Measurements from ENCODE around the gene KRT14.

The KRT14 gene

GRCh38 chr17:41556931-41557330, 29.8 kb downstream of the KRT14 start:
- no peak overlapping the region for H3K27ac ChIP-seq (ENCODE audit: insufficient read depth in 1 of 2, low read depth in 1 of 2, low read length in 2 of 2, poor library complexity in 1 of 2, severe bottlenecking in 2 of 2)
- peaks cover 5 to 17% (median 11%) of the 10 kb centered on the region in 5 experiments for H3K27me3 ChIP-seq (replicated peaks in 2 of 5; ENCODE audit: control insufficient read depth in 4 of 5, insufficient read depth in 5 of 5, low read length in 4 of 5)
- H3K4me3 ChIP-seq (ENCODE audit: control insufficient read depth in 1 of 7, extremely low read depth in 1 of 7, insufficient read depth in 4 of 7, low read depth in 2 of 7, low read length in 6 of 7), result no peak overlapping the region
- CTCF ChIA-PET, result interaction anchor here (1.1 to 3.7 kb wide), 2 partner anchors 8 to 11 kb away, joined by 3 to 21 read pairs; no protein-coding TSS in a partner anchor
- H3K4me1 ChIP-seq (ENCODE audit: control extremely low read depth in 1 of 4, control insufficient read depth in 4 of 4, insufficient read depth in 4 of 4, low read length in 3 of 4), result no peaks in the 10 kb centered on the region
- no peaks in the 10 kb centered on the region for H3K9me3 ChIP-seq (ENCODE audit: control extremely low read depth in 1 of 5, control insufficient read depth in 4 of 5, insufficient read depth in 2 of 5, low read depth in 1 of 5, low read length in 4 of 5)
- 95% methylated on average over 8 of the region's 9 CpGs for WGBS (ENCODE audit: insufficient coverage)
- H3K36me3 ChIP-seq (ENCODE audit: control insufficient read depth in 4 of 4, insufficient read depth in 4 of 4, low read length in 3 of 4), result no peaks in the 10 kb centered on the region
- POLR2A ChIA-PET, result no interaction called here
- no peak for DNase-seq

GRCh38 chr17:41556306-41556705, 30.4 kb downstream of the KRT14 start:
- Histone ChIP-seq H3K4me1 (ENCODE audit: control extremely low read depth in 1 of 4, control insufficient read depth in 4 of 4, insufficient read depth in 4 of 4, low read length in 3 of 4) (no peaks in the 10 kb centered on the region), H3K27me3 (replicated peaks in 2 of 5; ENCODE audit: control insufficient read depth in 4 of 5, insufficient read depth in 5 of 5, low read length in 4 of 5) (peaks cover 5 to 15% (median 8%) of the 10 kb centered on the region in 5 experiments), H3K36me3 (ENCODE audit: control insufficient read depth in 4 of 4, insufficient read depth in 4 of 4, low read length in 3 of 4) (no peaks in the 10 kb centered on the region), H3K27ac (ENCODE audit: insufficient read depth in 1 of 2, low read depth in 1 of 2, low read length in 2 of 2, poor library complexity in 1 of 2, severe bottlenecking in 2 of 2) (no peak overlapping the region), H3K4me3 (ENCODE audit: control insufficient read depth in 1 of 7, extremely low read depth in 1 of 7, insufficient read depth in 4 of 7, low read depth in 2 of 7, low read length in 6 of 7) (no peak overlapping the region), H3K9me3 (ENCODE audit: control extremely low read depth in 1 of 5, control insufficient read depth in 4 of 5, insufficient read depth in 2 of 5, low read depth in 1 of 5, low read length in 4 of 5) (no peaks in the 10 kb centered on the region)
- DNase-seq, result no peak
- POLR2A ChIA-PET, result no interaction called here
- CTCF ChIA-PET, result interaction anchor here (1.0 kb wide), 1 partner anchor 106 kb away, joined by 3 read pairs; no protein-coding TSS in a partner anchor
- 79% methylated on average over 5 of the region's 5 CpGs for WGBS (ENCODE audit: insufficient coverage)

- 81% methylated on average over 4 of the region's 5 CpGs for WGBS (ENCODE audit: insufficient coverage)
- Histone ChIP-seq H3K4me3 (ENCODE audit: control insufficient read depth in 1 of 7, extremely low read depth in 1 of 7, insufficient read depth in 4 of 7, low read depth in 2 of 7, low read length in 6 of 7) (no peak overlapping the region), H3K4me1 (ENCODE audit: control extremely low read depth in 1 of 4, control insufficient read depth in 4 of 4, insufficient read depth in 4 of 4, low read length in 3 of 4) (no peaks in the 10 kb centered on the region), H3K9me3 (ENCODE audit: control extremely low read depth in 1 of 5, control insufficient read depth in 4 of 5, insufficient read depth in 2 of 5, low read depth in 1 of 5, low read length in 4 of 5) (no peaks in the 10 kb centered on the region), H3K27me3 (replicated peaks in 2 of 5; ENCODE audit: control insufficient read depth in 4 of 5, insufficient read depth in 5 of 5, low read length in 4 of 5) (peaks cover 5 to 14% (median 7%) of the 10 kb centered on the region in 5 experiments), H3K36me3 (ENCODE audit: control insufficient read depth in 4 of 4, insufficient read depth in 4 of 4, low read length in 3 of 4) (no peaks in the 10 kb centered on the region), H3K27ac (ENCODE audit: insufficient read depth in 1 of 2, low read depth in 1 of 2, low read length in 2 of 2, poor library complexity in 1 of 2, severe bottlenecking in 2 of 2) (no peak overlapping the region)
- ChIA-PET CTCF (interaction anchor here (1.0 kb wide), 1 partner anchor 107 kb away, joined by 3 read pairs; no protein-coding TSS in a partner anchor), POLR2A (no interaction called here)
- no peak for DNase-seq
Measured at GRCh38 chr17:41555105-41555887, 31.4 kb downstream of the KRT14 start.

GRCh38 chr17:41553987-41554680, 32.6 kb downstream of the KRT14 start:
- H3K4me1 ChIP-seq (ENCODE audit: control extremely low read depth in 1 of 4, control insufficient read depth in 4 of 4, insufficient read depth in 4 of 4, low read length in 3 of 4), result peaks cover 0 to 5% (median 3%) of the 10 kb centered on the region in 4 experiments
- no peaks in the 10 kb centered on the region for H3K9me3 ChIP-seq (ENCODE audit: control extremely low read depth in 1 of 5, control insufficient read depth in 4 of 5, insufficient read depth in 2 of 5, low read depth in 1 of 5, low read length in 4 of 5)
- ChIA-PET POLR2A (no interaction called here), CTCF (interaction anchor here (1.4 kb wide), 1 partner anchor 109 kb away, joined by 5 read pairs; no protein-coding TSS in a partner anchor)
- peaks cover 2 to 12% (median 7%) of the 10 kb centered on the region in 5 experiments for H3K27me3 ChIP-seq (replicated peaks in 2 of 5; ENCODE audit: control insufficient read depth in 4 of 5, insufficient read depth in 5 of 5, low read length in 4 of 5)
- WGBS (ENCODE audit: insufficient coverage), result 92% methylated on average over 2 of the region's 8 CpGs
- DNase-seq, result no peak
- no peak overlapping the region for H3K4me3 ChIP-seq (ENCODE audit: control insufficient read depth in 1 of 7, extremely low read depth in 1 of 7, insufficient read depth in 4 of 7, low read depth in 2 of 7, low read length in 6 of 7)
- H3K36me3 ChIP-seq (ENCODE audit: control insufficient read depth in 4 of 4, insufficient read depth in 4 of 4, low read length in 3 of 4), result no peaks in the 10 kb centered on the region
- no peak overlapping the region for H3K27ac ChIP-seq (ENCODE audit: insufficient read depth in 1 of 2, low read depth in 1 of 2, low read length in 2 of 2, poor library complexity in 1 of 2, severe bottlenecking in 2 of 2)

- Histone ChIP-seq H3K4me3 (ENCODE audit: control insufficient read depth in 1 of 7, extremely low read depth in 1 of 7, insufficient read depth in 4 of 7, low read depth in 2 of 7, low read length in 6 of 7) (no peak overlapping the region), H3K9me3 (ENCODE audit: control extremely low read depth in 1 of 5, control insufficient read depth in 4 of 5, insufficient read depth in 2 of 5, low read depth in 1 of 5, low read length in 4 of 5) (no peaks in the 10 kb centered on the region), H3K27ac (ENCODE audit: insufficient read depth in 1 of 2, low read depth in 1 of 2, low read length in 2 of 2, poor library complexity in 1 of 2, severe bottlenecking in 2 of 2) (no peak overlapping the region), H3K27me3 (replicated peaks in 2 of 5; ENCODE audit: control insufficient read depth in 4 of 5, insufficient read depth in 5 of 5, low read length in 4 of 5) (peaks cover 2 to 14% (median 7%) of the 10 kb centered on the region in 5 experiments), H3K4me1 (ENCODE audit: control extremely low read depth in 1 of 4, control insufficient read depth in 4 of 4, insufficient read depth in 4 of 4, low read length in 3 of 4) (peaks cover 0 to 14% (median 12%) of the 10 kb centered on the region in 4 experiments), H3K36me3 (ENCODE audit: control insufficient read depth in 4 of 4, insufficient read depth in 4 of 4, low read length in 3 of 4) (no peaks in the 10 kb centered on the region)
- POLR2A ChIA-PET, result no interaction called here
- CTCF ChIA-PET, result interaction anchor here (0.6 to 6.3 kb wide), 3 partner anchors 97 to 649 kb away, joined by 3 to 98 read pairs (median 5); no protein-coding TSS in a partner anchor
- WGBS (ENCODE audit: insufficient coverage), result 90% methylated on average over 2 of the region's 4 CpGs
- no peak for DNase-seq
Measured at GRCh38 chr17:41553176-41553575, 33.5 kb downstream of the KRT14 start.

- CTCF ChIA-PET, result interaction anchor here (1.3 to 6.3 kb wide), 3 partner anchors 29 to 111 kb away, joined by 3 to 98 read pairs (median 66); no protein-coding TSS in a partner anchor
Measured at GRCh38 chr17:41552455-41552854, 34.2 kb downstream of the KRT14 start.

More at GRCh38 chr17:41552455-41552854, 34.2 kb downstream of the KRT14 start:
- H3K4me3 ChIP-seq (ENCODE audit: control insufficient read depth in 1 of 7, extremely low read depth in 1 of 7, insufficient read depth in 4 of 7, low read depth in 2 of 7, low read length in 6 of 7), result no peak overlapping the region
- DNase-seq, result no peak
- H3K27me3 ChIP-seq (replicated peaks in 2 of 5; ENCODE audit: control insufficient read depth in 4 of 5, insufficient read depth in 5 of 5, low read length in 4 of 5), result peaks cover 2 to 17% (median 8%) of the 10 kb centered on the region in 5 experiments
- POLR2A ChIA-PET, result no interaction called here
- H3K9me3 ChIP-seq (ENCODE audit: control extremely low read depth in 1 of 5, control insufficient read depth in 4 of 5, insufficient read depth in 2 of 5, low read depth in 1 of 5, low read length in 4 of 5), result no peaks in the 10 kb centered on the region
- no peak overlapping the region for H3K27ac ChIP-seq (ENCODE audit: insufficient read depth in 1 of 2, low read depth in 1 of 2, low read length in 2 of 2, poor library complexity in 1 of 2, severe bottlenecking in 2 of 2)
- H3K36me3 ChIP-seq (ENCODE audit: control insufficient read depth in 4 of 4, insufficient read depth in 4 of 4, low read length in 3 of 4), result no peaks in the 10 kb centered on the region
- peaks cover 0 to 22% (median 16%) of the 10 kb centered on the region in 4 experiments for H3K4me1 ChIP-seq (ENCODE audit: control extremely low read depth in 1 of 4, control insufficient read depth in 4 of 4, insufficient read depth in 4 of 4, low read length in 3 of 4)
- 95% methylated on average over 5 of the region's 5 CpGs for WGBS (ENCODE audit: insufficient coverage)
